GM12878 (cell line): ENCODE data around the gene ENPP7. TPM values are rescaled to one million over a fixed set of nuclear protein-coding genes. Genes with fewer than 3 reads are reported as not detected.
A peak's percentile ranks its signal among the peaks of the same experiment; 100 is the strongest.

ENCODE experiments used
- CREB1 ChIP-seq: IDR thresholded peaks from 2 replicates; pipeline ENCODE4 v1.6.1; 2012; ENCODE audit warnings: low read depth, mild to moderate bottlenecking, inconsistent platforms
- DPF2 ChIP-seq: fragments of 450-650 bp; IDR thresholded peaks from 2 replicates; pipeline ENCODE4 v1.6.1; 2017; ENCODE audit warnings: mild to moderate bottlenecking
- EP300 ChIP-seq, 2 experiments: fragments of 150-350 bp in 1 of 2; IDR thresholded peaks; 2 replicates each; pipeline ENCODE4 v1.6.1; 2011 to 2012; ENCODE audit warnings: low read depth in 2 of 2, low read length in 2 of 2, borderline replicate concordance in 1 of 2, improper control_type of control experiment in 1 of 2, inconsistent platforms in 1 of 2; ENCODE audit not compliant: control insufficient read depth in 1 of 2
- HSF1 ChIP-seq: fragments of 150-350 bp; IDR thresholded peaks from 2 replicates; pipeline ENCODE4 v1.6.1; 2014; ENCODE audit warnings: mild to moderate bottlenecking, low read depth, low read length
- JUNB ChIP-seq: IDR thresholded peaks from 2 replicates; pipeline ENCODE4 v1.6.1; 2016; ENCODE audit warnings: antibody characterized with exemption, mild to moderate bottlenecking
- MAX ChIP-seq: IDR thresholded peaks from 2 replicates; pipeline ENCODE4 v1.6.1; 2012; ENCODE audit warnings: low read depth, low read length, improper control_type of control experiment
- MYC ChIP-seq: IDR thresholded peaks from 2 replicates; pipeline ENCODE4 v1.6.1; 2011; ENCODE audit warnings: mild to moderate bottlenecking, low read length, moderate library complexity, inconsistent platforms; ENCODE audit not compliant: insufficient read depth, insufficient replicate concordance, insufficient read length, severe bottlenecking
- NR2C2 ChIP-seq: IDR thresholded peaks from 2 replicates; pipeline ENCODE4 v1.6.1; 2011; ENCODE audit warnings: borderline replicate concordance, low read depth; ENCODE audit not compliant: control insufficient read depth, insufficient read length
- POLR2AphosphoS2 ChIP-seq: IDR thresholded peaks from 2 replicates; pipeline ENCODE4 v1.6.1; 2011; ENCODE audit warnings: low read depth, mild to moderate bottlenecking, low read length, improper control_type of control experiment, moderate library complexity
- RAD51 ChIP-seq: fragments of 450-650 bp; IDR thresholded peaks from 2 replicates; pipeline ENCODE4 v1.6.1; 2016; ENCODE audit warnings: moderate library complexity, mild to moderate bottlenecking, inconsistent platforms
- RELA ChIP-seq: fragments of 450-650 bp; IDR thresholded peaks from 2 replicates; pipeline ENCODE4 v1.8.0; 2014; ENCODE audit warnings: borderline replicate concordance; ENCODE audit not compliant: partially characterized antibody
- RFX5 ChIP-seq: IDR thresholded peaks from 2 replicates; pipeline ENCODE4 v1.6.1; 2011; ENCODE audit warnings: low read depth, low read length, improper control_type of control experiment
- SIX5 ChIP-seq: IDR thresholded peaks from 2 replicates; pipeline ENCODE4 v1.6.1; 2011; ENCODE audit warnings: mild to moderate bottlenecking, low read depth, low read length, moderate library complexity; ENCODE audit not compliant: severe bottlenecking
- SKIL ChIP-seq: fragments of 450-650 bp; IDR thresholded peaks from 2 replicates; pipeline ENCODE4 v1.6.1; 2017; ENCODE audit warnings: mild to moderate bottlenecking, low read depth, inconsistent platforms; ENCODE audit not compliant: poor library complexity, severe bottlenecking
- SMAD1 ChIP-seq: fragments of 450-650 bp; IDR thresholded peaks from 2 replicates; pipeline ENCODE4 v1.6.1; 2018; ENCODE audit warnings: mild to moderate bottlenecking, low read depth; ENCODE audit not compliant: partially characterized antibody
- SREBF2 ChIP-seq: IDR thresholded peaks from 2 replicates; pipeline ENCODE4 v1.6.1; 2012; ENCODE audit warnings: mild to moderate bottlenecking, low read length
- polyA plus RNA-seq, 11 experiments: library from polyadenylated mRNA; depleted of rRNA in 4 of 11; unstranded in 6 of 11; stranded (reverse) in 5 of 11; fragments of >200 nt; fragmentation: Nextera tagmentation in 4 of 11; fragmentation: Illumina TruSeq in 1 of 11; extraction: Ambion mirVana in 4 of 11; extraction: Trizol in 1 of 11; gene quantifications; 1 replicate in 1 of 11; 2 replicates in 10 of 11; pipeline versions ENCODE4 v1.2.1 to v1.2.3, GENCODE V29; 2011 to 2016; ENCODE audit warnings: inconsistent platforms in 2 of 11, missing spikeins in 2 of 11, low read depth in 1 of 11
- total RNA-seq, 4 experiments: library from RNA; depleted of rRNA in 3 of 4; stranded (reverse); fragments of >200 nt in 3 of 4; fragmentation: Illumina TruSeq in 1 of 4; extraction: Trizol in 1 of 4; gene quantifications; 2 replicates each; pipeline versions ENCODE4 v1.2.1 to v1.2.3, GENCODE V29; 2013 to 2021
- TF ChIP-seq, protein P1 (sequence below): fragments of 450-650 bp; IDR thresholded peaks from 2 replicates; pipeline ENCODE4 v1.6.1; 2016; ENCODE audit warnings: mild to moderate bottlenecking, moderate library complexity, borderline replicate concordance

Gene ENPP7
- total and polyA plus RNA-seq, 10 of the 15 experiments (the other 5 are each of a cell fraction or from before 2014, with no cell fraction given) = 0.04 to 0.41 (median 0.18) TPM; not detected in 1

- TF ChIP-seq MAX (peak; percentile 89), HSF1 (no peak), NR2C2 (no peak), SMAD1 (no peak), DPF2 (no peak), SKIL (no peak), SIX5 (peak; percentile 92), RFX5 (no peak), MYC (no peak), EP300 (IDR thresholded peaks at IDR 0.05; ENCODE audit: borderline replicate concordance in 1 of 2, control insufficient read depth in 1 of 2, low read depth in 2 of 2, low read length in 2 of 2) (no peak), RAD51 (peak; percentile 96), CREB1 (peak; percentile 62), RELA (no peak), SREBF2 (no peak), JUNB (no peak), POLR2AphosphoS2 (0 out of 2 replicates have a peak, but pooled peaks have one; percentile 36)
- TF ChIP-seq, protein P1, sequence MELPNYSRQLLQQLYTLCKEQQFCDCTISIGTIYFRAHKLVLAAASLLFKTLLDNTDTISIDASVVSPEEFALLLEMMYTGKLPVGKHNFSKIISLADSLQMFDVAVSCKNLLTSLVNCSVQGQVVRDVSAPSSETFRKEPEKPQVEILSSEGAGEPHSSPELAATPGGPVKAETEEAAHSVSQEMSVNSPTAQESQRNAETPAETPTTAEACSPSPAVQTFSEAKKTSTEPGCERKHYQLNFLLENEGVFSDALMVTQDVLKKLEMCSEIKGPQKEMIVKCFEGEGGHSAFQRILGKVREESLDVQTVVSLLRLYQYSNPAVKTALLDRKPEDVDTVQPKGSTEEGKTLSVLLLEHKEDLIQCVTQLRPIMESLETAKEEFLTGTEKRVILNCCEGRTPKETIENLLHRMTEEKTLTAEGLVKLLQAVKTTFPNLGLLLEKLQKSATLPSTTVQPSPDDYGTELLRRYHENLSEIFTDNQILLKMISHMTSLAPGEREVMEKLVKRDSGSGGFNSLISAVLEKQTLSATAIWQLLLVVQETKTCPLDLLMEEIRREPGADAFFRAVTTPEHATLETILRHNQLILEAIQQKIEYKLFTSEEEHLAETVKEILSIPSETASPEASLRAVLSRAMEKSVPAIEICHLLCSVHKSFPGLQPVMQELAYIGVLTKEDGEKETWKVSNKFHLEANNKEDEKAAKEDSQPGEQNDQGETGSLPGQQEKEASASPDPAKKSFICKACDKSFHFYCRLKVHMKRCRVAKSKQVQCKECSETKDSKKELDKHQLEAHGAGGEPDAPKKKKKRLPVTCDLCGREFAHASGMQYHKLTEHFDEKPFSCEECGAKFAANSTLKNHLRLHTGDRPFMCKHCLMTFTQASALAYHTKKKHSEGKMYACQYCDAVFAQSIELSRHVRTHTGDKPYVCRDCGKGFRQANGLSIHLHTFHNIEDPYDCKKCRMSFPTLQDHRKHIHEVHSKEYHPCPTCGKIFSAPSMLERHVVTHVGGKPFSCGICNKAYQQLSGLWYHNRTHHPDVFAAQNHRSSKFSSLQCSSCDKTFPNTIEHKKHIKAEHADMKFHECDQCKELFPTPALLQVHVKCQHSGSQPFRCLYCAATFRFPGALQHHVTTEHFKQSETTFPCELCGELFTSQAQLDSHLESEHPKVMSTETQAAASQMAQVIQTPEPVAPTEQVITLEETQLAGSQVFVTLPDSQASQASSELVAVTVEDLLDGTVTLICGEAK = no peak
Observed at GRCh38 chr17:79728169-79728907, 2.4 kb upstream of the ENPP7 start (continued).
